Mesendoderm (in vitro differentiated cells): Measurements from ENCODE around the gene NOD2.

Experiments
- DNase-seq: peaks from one replicate; pipeline ENCODE4 v3.0.0; 2013
- H2AK5ac ChIP-seq: 2 replicates; pipeline ENCODE4 v1.6.1; 2013; ENCODE audit warnings: low read length, inconsistent platforms
- H2BK120ac ChIP-seq: 2 replicates; pipeline ENCODE4 v1.6.1; 2013; ENCODE audit warnings: low read depth, mild to moderate bottlenecking, low read length, moderate library complexity, mixed read lengths
- H2BK15ac ChIP-seq: replicated peaks from 2 replicates; pipeline ENCODE4 v1.6.1; 2013; ENCODE audit warnings: low read depth, mild to moderate bottlenecking, moderate library complexity
- H2BK5ac ChIP-seq: 2 replicates; pipeline ENCODE4 v1.6.1; 2013; ENCODE audit warnings: low read length, inconsistent platforms
- H3K18ac ChIP-seq: 2 replicates; pipeline ENCODE4 v1.6.1; 2013; ENCODE audit warnings: mild to moderate bottlenecking, low read length, mixed read lengths
- H3K23ac ChIP-seq: one replicate; pipeline ENCODE4 v1.6.1; 2013; ENCODE audit warnings: low read length
- H3K27ac ChIP-seq: 2 replicates; pipeline ENCODE4 v1.5.1; 2013; ENCODE audit warnings: low read depth, mild to moderate bottlenecking, inconsistent platforms, low read length, moderate library complexity
- H3K27me3 ChIP-seq: 2 replicates; pipeline ENCODE4 v1.6.1; 2013; ENCODE audit warnings: low read length, control low read depth, mild to moderate bottlenecking, inconsistent platforms; ENCODE audit not compliant: insufficient read depth, poor library complexity
- H3K36me3 ChIP-seq: 2 replicates; pipeline ENCODE4 v1.6.1; 2013; ENCODE audit warnings: low read length, inconsistent platforms; ENCODE audit not compliant: control insufficient read depth, insufficient read depth
- H3K4ac ChIP-seq: one replicate; pipeline ENCODE4 v1.6.1; 2013; ENCODE audit warnings: low read depth, mild to moderate bottlenecking, low read length, moderate library complexity
- H3K4me1 ChIP-seq: 2 replicates; pipeline ENCODE4 v1.6.1; 2013; ENCODE audit warnings: low read depth, low read length, inconsistent platforms; ENCODE audit not compliant: control insufficient read depth
- H3K4me2 ChIP-seq: 2 replicates; pipeline ENCODE4 v1.6.1; 2013; ENCODE audit warnings: low read length
- H3K4me3 ChIP-seq: 2 replicates; pipeline ENCODE4 v1.5.1; 2013; ENCODE audit warnings: mild to moderate bottlenecking, low read length
- H3K56ac ChIP-seq: one replicate; pipeline ENCODE4 v1.6.1; 2013; ENCODE audit warnings: low read length
- H3K79me1 ChIP-seq: 2 replicates; pipeline ENCODE4 v1.6.1; 2013; ENCODE audit warnings: low read length, inconsistent platforms
- H3K79me2 ChIP-seq: 2 replicates; pipeline ENCODE4 v1.6.1; 2013; ENCODE audit warnings: mild to moderate bottlenecking, low read length; ENCODE audit not compliant: control insufficient read depth, insufficient read depth
- H3K9ac ChIP-seq: 2 replicates; pipeline ENCODE4 v1.6.1; 2013; ENCODE audit warnings: low read length, inconsistent platforms
- H4K5ac ChIP-seq: one replicate; pipeline ENCODE4 v1.6.1; 2013; ENCODE audit warnings: low read length
- H4K8ac ChIP-seq: one replicate; pipeline ENCODE4 v1.6.1; 2013; ENCODE audit warnings: low read depth, mild to moderate bottlenecking, control low read depth, low read length, moderate library complexity
- WGBS: extraction: QIAGEN DNeasy Blood & Tissue Kit; methylation state at CpG from one replicate; pipeline ENCODE4 v1.1.7; 2013; ENCODE audit warnings: low lambda C conversion rate, missing lambda C conversion rate; ENCODE audit not compliant: insufficient coverage; ENCODE audit errors: extremely low coverage; 5-methylcytosine and 5-hydroxymethylcytosine counted together

The NOD2 gene

GRCh38 chr16:50659806-50660205 lies 33.6 kb upstream of the NOD2 start:
- Histone ChIP-seq H3K79me2 (no peaks in the 10 kb centered on the region), H4K5ac (no peak overlapping the region), H3K27me3 (no peaks in the 10 kb centered on the region), H3K4ac (peak overlapping the region; percentile 74), H3K36me3 (no peaks in the 10 kb centered on the region), H3K27ac (no peak overlapping the region), H2BK120ac (no peak overlapping the region), H3K23ac (no peak overlapping the region), H3K79me1 (no peaks in the 10 kb centered on the region), H3K4me3 (no peak overlapping the region), H2BK5ac (peak overlapping the region; percentile 51), H4K8ac (no peak overlapping the region), H2BK15ac (no peak overlapping the region), H3K4me2 (no peak overlapping the region), H3K18ac (no peak overlapping the region), H3K56ac (peak overlapping the region; percentile 40), H3K4me1 (peaks cover 5% of the 10 kb centered on the region), H3K9ac (no peak overlapping the region), H2AK5ac (no peak overlapping the region)
- peak; percentile 59 for DNase-seq
- no CpG with 5 or more reads among the region's 5 CpGs for WGBS

- no peak overlapping the region for H3K9ac ChIP-seq
- H3K36me3 ChIP-seq = no peaks in the 10 kb centered on the region
- H3K79me2 ChIP-seq = no peaks in the 10 kb centered on the region
- H3K4ac ChIP-seq = no peak overlapping the region
- no peak overlapping the region for H3K18ac ChIP-seq
- no peak overlapping the region for H2AK5ac ChIP-seq
- H3K56ac ChIP-seq = no peak overlapping the region
- H2BK15ac ChIP-seq = no peak overlapping the region
- no peak overlapping the region for H3K4me3 ChIP-seq
- H3K4me1 ChIP-seq = peaks cover 4% of the 10 kb centered on the region
- no peak for DNase-seq
- no CpG with 5 or more reads among the region's 10 CpGs for WGBS
- H4K5ac ChIP-seq = no peak overlapping the region
- no peak overlapping the region for H2BK120ac ChIP-seq
- no peak overlapping the region for H2BK5ac ChIP-seq
- no peak overlapping the region for H3K27ac ChIP-seq
- no peaks in the 10 kb centered on the region for H3K79me1 ChIP-seq
- H3K4me2 ChIP-seq = no peak overlapping the region
- H3K27me3 ChIP-seq = no peaks in the 10 kb centered on the region
- H3K23ac ChIP-seq = no peak overlapping the region
- no peak overlapping the region for H4K8ac ChIP-seq
Observed at GRCh38 chr16:50662306-50662940, 31.0 kb upstream of the NOD2 start.

GRCh38 chr16:50664270-50664669 lies 29.1 kb upstream of the NOD2 start:
- Histone ChIP-seq H2BK15ac (no peak overlapping the region), H3K36me3 (no peaks in the 10 kb centered on the region), H3K27me3 (no peaks in the 10 kb centered on the region), H2BK5ac (no peak overlapping the region), H3K79me2 (no peaks in the 10 kb centered on the region), H3K56ac (no peak overlapping the region), H3K4ac (no peak overlapping the region), H3K79me1 (no peaks in the 10 kb centered on the region), H3K4me1 (peaks cover 3% of the 10 kb centered on the region), H3K23ac (no peak overlapping the region), H4K5ac (no peak overlapping the region), H3K4me3 (no peak overlapping the region), H2BK120ac (no peak overlapping the region), H2AK5ac (no peak overlapping the region), H3K9ac (no peak overlapping the region), H3K4me2 (no peak overlapping the region), H3K27ac (no peak overlapping the region), H4K8ac (no peak overlapping the region), H3K18ac (no peak overlapping the region)
- WGBS = no CpG with 5 or more reads among the region's 5 CpGs
- DNase-seq = no peak

- Histone ChIP-seq H3K27ac (no peak overlapping the region), H3K27me3 (no peaks in the 10 kb centered on the region), H3K9ac (peak overlapping the region; percentile 60), H3K18ac (peak overlapping the region; percentile 0), H3K4me2 (peak overlapping the region; percentile 41), H3K56ac (peak overlapping the region; percentile 63), H4K8ac (peak overlapping the region; percentile 67), H2BK120ac (no peak overlapping the region), H3K4me1 (no peaks in the 10 kb centered on the region), H3K36me3 (no peaks in the 10 kb centered on the region), H3K23ac (no peak overlapping the region), H4K5ac (no peak overlapping the region), H3K79me1 (no peaks in the 10 kb centered on the region), H2AK5ac (no peak overlapping the region), H3K4ac (no peak overlapping the region), H3K79me2 (no peaks in the 10 kb centered on the region), H2BK15ac (no peak overlapping the region), H2BK5ac (no peak overlapping the region), H3K4me3 (peak overlapping the region; percentile 7)
- WGBS = no CpG with 5 or more reads among the region's 40 CpGs
- peak; percentile 85 for DNase-seq
Observed at GRCh38 chr16:50665128-50665878, 28.1 kb upstream of the NOD2 start.

- Histone ChIP-seq H4K5ac (no peak overlapping the region), H3K36me3 (no peaks in the 10 kb centered on the region), H3K9ac (no peak overlapping the region), H4K8ac (no peak overlapping the region), H3K27me3 (no peaks in the 10 kb centered on the region), H2BK5ac (no peak overlapping the region), H3K18ac (no peak overlapping the region), H3K4ac (no peak overlapping the region), H3K79me1 (no peaks in the 10 kb centered on the region), H2AK5ac (no peak overlapping the region), H3K79me2 (no peaks in the 10 kb centered on the region), H3K4me3 (no peak overlapping the region), H3K23ac (no peak overlapping the region), H3K56ac (no peak overlapping the region), H2BK120ac (no peak overlapping the region), H2BK15ac (no peak overlapping the region), H3K27ac (no peak overlapping the region), H3K4me1 (no peaks in the 10 kb centered on the region), H3K4me2 (no peak overlapping the region)
- WGBS = no CpG with 5 or more reads among the region's 9 CpGs
- DNase-seq = no peak
Observed at GRCh38 chr16:50666658-50667496, 26.5 kb upstream of the NOD2 start.
